Stimulated activated CD4-positive, alpha-beta T cell treated with anti-CD3 and anti-CD28 coated beads, TNF-alpha, amount 100 ng/mL, for 48 hours (primary cell): Measurements from ENCODE around the gene USP46.

ENCODE experiments used
- DNase-seq, 3 donors: peaks; one replicate each; pipeline ENCODE4 v3.0.0-alpha.2; 2020; ENCODE audit warnings: low read depth in 3 of 3

USP46 gene, protein sequence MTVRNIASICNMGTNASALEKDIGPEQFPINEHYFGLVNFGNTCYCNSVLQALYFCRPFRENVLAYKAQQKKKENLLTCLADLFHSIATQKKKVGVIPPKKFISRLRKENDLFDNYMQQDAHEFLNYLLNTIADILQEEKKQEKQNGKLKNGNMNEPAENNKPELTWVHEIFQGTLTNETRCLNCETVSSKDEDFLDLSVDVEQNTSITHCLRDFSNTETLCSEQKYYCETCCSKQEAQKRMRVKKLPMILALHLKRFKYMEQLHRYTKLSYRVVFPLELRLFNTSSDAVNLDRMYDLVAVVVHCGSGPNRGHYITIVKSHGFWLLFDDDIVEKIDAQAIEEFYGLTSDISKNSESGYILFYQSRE

GRCh38 chr4:52659001-52659721 lies at the start of gene USP46:
Gene USP46 (minus strand): TSS chr4:52659301. CDS start chr4:52659150, 151 bp downstream.
- peak in 2 of 3 donors; percentile 19 to 50 for DNase-seq

- DNase-seq: no peak
These were observed 45.6 kb upstream of the USP46 start for GRCh38 chr4:52704661-52705060.

DNA sequence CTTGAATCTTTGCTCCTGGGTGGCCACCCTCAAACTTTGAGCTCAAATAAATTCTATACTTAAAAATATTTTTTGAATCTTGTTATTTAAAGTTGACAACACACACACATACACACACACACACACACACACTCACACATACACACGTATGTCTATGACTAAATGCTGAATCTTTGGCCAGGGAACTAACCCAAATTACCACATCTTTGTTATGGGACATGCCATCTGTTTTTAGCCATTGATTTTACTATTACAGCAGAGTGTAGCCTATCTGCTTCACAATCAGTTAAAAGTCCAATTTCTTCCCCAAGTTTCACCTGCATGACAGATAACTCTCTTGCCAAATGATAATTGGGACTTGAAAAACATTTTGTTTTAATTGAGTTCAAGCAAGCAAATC lies 45.0 kb upstream of the USP46 start:
- DNase-seq: no peak

GRCh38 chr4:52701207-52701606 lies 42.1 kb upstream of the USP46 start:
- no peak for DNase-seq

GRCh38 chr4:52694936-52695335 lies 35.8 kb upstream of the USP46 start:
- DNase-seq: no peak

DNA sequence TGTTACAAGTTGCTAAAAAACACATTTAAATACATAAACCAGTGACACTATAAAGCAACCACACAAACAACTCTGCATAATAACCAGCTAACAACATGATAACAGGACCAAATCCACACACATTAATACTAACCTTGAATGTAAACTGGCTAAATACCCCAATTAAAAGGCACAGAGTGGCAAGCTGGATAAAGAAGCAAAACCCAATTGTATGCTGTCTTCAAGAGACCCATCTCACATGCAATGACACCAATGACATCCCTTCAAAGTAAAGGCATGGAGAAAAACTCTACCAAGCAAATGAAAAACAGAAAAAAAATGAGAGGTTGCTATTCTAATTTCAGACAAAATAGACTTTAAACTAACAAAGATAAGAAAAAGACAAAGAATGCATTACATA lies 34.4 kb upstream of the USP46 start:
- no peak for DNase-seq

GRCh38 chr4:52689096-52689495 lies 30.0 kb upstream of the USP46 start:
- no peak for DNase-seq

DNA sequence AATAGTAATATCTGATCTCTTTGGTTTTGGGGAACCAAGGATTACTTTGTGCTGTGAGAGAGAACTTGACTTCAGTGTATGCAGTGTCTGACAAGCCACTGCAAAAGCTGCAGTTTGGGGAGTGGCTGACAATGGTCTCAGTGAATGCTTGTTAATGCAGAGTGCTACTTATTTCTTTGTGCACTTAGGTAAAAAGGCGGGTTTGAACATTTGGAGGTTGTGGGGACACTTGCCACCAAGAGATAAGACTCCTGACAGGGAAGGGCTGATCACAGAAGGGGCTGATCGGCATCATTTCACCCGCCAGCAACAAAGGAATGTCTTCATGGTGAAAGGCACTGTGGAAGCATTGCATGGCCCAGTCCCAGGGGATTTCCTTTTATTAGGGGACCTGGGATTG lies 28.6 kb upstream of the USP46 start:
- no peak for DNase-seq

GRCh38 chr4:52685316-52685715 lies 26.2 kb upstream of the USP46 start:
- DNase-seq: no peak

DNA sequence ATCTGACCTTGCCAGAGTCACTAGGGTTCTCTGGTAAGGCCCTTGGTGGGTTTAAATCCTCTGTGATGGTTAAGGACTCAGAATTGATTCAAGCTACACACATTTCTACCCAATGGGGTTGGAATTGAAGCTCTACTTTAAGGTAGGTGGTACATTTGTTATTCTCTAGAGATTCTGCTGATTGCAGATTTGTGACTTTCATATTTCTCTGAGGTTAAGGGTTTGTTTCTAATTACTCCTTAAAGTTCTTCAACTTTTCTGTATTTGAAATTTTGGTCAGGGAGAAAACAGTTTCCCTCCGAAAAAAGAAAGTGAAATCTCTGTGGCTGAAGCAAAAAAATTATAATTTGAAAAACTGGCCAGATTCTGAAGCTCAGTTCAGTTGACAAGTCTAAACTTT lies 25.8 kb upstream of the USP46 start:
- no peak for DNase-seq

DNA sequence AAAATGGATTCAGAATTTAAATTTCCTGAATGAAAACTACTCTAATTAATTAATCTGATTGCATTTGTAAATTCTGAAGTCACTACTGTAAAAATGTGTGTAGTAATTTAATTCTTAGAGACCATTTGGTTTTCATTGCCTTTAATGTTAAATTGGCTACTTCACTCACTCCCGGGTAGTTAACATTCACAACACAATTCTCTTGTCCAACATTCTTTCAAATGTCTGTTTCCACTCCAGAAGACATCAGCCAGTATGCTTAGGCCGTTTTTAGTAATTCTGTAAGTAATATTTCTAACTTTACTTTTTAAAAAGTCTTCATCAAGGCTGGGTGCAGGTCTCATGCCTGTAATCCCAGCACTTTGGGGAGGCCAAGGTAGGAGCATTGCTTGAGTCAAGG lies 21.3 kb upstream of the USP46 start:
- DNase-seq: no peak

DNA sequence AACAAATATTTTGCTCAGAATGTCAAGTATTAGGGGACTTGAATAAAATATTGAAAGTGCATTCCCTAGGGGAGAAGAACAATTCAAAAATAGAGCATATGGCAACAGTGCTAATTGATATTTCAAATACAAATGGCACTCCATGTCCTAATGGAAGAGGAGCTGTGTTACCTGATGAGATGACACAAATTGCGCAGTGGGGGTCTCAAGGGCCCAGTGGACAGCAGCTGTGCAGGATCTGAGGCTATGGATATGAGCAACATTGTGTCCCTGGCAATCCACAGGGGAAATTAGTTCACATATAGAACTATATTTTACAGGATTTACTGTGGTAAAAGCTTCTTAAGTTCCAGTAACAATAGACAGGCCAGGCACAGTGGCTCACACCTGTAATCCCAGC lies 17.4 kb upstream of the USP46 start:
- DNase-seq: no peak

DNA sequence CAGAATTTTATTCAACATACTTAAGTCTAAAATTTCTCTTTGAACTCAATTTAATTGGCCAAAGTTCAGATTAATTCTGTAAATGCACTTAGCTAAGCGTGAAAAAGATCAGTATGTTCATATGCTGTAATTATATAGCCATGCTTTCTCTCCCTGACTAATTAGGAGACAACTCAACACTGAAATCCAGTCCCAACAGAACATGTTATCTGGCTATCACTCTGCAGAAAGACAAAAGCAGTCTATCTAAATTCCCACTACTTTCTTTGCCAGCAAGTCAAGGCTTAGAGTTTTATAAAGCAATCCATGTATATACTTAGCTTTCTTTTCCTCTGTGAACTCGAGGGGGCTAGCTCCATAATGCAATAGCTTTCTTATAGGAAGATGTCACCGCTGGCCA lies 16.0 kb upstream of the USP46 start:
- no peak for DNase-seq

GRCh38 chr4:52670739-52671138 lies 11.6 kb upstream of the USP46 start:
- DNase-seq: no peak

DNA sequence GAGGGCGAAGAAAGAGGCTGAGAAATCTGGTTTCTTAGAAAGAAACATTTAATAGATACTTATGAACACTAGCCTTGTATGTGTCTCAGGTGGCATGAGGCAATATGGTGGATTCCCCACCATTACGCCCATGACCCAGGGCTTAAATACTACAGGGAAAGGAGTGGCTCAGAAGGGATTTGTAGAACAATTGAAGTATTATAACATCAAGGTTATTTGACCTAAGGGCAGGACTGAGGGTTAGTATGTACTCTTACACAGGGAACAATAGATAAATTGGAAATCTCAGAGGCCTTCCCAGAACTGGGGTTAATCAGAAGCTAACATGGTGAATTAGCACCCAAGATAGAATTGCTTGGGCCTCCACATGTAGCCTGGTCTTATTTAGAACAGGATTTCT lies 11.0 kb upstream of the USP46 start:
- DNase-seq: no peak

GRCh38 chr4:52665592-52665991 lies 6.5 kb upstream of the USP46 start:
- no peak for DNase-seq

GRCh38 chr4:52664479-52664878 lies 5.4 kb upstream of the USP46 start:
- no peak for DNase-seq

- DNase-seq: no peak
These were observed 3.0 kb upstream of the USP46 start for GRCh38 chr4:52661966-52662690.

DNA sequence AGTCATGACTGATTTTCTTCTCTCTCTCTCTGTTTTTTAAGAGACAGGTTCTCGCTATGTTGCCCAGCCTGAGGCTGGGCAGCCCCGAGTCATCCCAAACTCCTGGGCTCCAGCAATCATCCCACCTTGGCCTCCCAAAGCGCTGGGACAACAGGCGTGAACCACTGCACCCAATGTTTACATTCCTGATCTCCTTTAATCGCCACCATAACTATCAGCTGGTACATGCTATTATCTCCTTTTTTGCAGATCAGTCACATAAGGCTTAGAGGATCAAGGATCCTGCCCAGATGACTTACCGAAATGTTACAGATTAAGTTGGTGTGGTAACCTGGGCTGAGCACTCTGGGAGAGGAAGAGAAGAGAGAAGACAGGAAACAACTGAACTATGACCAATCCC lies 1.5 kb upstream of the USP46 start:
- DNase-seq: no peak

DNA sequence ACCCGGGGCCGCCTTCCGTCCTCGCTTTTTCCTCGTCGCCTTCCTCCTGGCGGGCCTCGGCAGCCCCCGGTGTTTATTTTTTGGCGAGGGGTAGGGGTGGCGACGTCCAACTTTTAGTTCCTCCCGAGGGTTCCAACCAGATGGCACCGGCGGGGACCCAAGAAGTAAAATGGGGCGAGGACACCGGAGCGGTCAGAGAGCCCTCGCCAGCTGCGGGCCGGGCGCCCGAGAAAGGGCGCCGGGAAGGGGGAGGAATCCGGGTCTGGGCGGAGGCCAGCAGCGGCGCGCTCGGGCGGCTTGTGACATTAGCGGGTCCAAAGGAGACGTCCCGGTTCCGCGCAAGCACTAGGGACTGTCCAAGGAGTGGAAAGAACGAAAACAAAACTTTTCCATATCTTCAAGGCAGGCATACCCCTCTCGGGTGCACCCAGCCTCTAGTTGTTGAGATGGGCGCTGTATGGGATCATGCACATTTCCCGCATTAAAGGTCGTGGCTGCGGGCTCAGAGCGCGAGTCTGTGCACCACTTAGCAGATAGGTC lies 691 bp upstream of the USP46 start:
- no peak for DNase-seq

DNA sequence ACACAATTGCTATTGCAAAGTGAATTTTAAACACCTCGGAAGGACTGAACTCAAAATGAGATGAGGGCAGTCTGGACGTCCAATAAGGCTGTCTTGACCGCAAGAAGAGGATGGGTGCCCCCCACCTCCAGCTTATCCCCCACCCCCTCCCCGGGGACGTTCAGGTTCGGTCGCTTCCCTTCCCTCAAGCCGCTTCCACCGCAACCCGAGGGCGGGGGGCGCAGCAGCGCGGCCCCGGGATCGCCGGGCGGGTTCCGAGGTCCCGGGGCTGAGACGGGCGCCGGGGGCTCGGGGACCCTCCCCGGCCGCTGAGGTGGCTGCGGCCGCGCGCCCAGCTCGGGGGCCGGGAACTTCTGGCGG lies 480 bp downstream of the USP46 start:
- no peak for DNase-seq
